ENCODE results near the gene NEURL4. TPM values are rescaled to one million over a fixed set of nuclear protein-coding genes. Genes with fewer than 3 reads are reported as not detected.
"Not testable (repeated sequence)": the region's sequence is repeated elsewhere in the genome, so short reads cannot be mapped to it uniquely, and the experiment has no call there.

NEURL4 gene
- 22.1 TPM for polyA plus RNA-seq (2013, experiment 1 of 2)
- polyA plus RNA-seq (2013, experiment 2 of 2): 17.0 TPM

- WGBS, 2 experiments (ENCODE audit: insufficient coverage in 2 of 2): 0% methylated on average over 28 to 34 of the region's 50 CpGs
- Histone ChIP-seq H3K9me3 (ENCODE audit: control insufficient read depth, low read length) (no peaks in the 10 kb centered on the region), H3K4me3 (ENCODE audit: extremely low read depth, insufficient read depth, low read length, poor library complexity, severe bottlenecking) (peak within 1 kb of the TSS; percentile 88)
Measured at GRCh38 chr17:7328840-7329373, at the start of gene NEURL4. Gene NEURL4, minus strand, starts transcription at chr17:7329335. Its CDS starts 23 bp downstream, at chr17:7329312.

GRCh38 chr17:7374353-7374752 is 45.2 kb upstream of the NEURL4 start:
- WGBS, 2 experiments (ENCODE audit: insufficient coverage in 2 of 2): 85 to 93% methylated on average over 2 of the region's 2 CpGs
- H3K36me3 ChIP-seq (ENCODE audit: control insufficient read depth, insufficient read depth, low read length): no peaks in the 10 kb centered on the region
- no peak overlapping the region for H3K4me3 ChIP-seq (ENCODE audit: extremely low read depth, insufficient read depth, low read length, poor library complexity, severe bottlenecking)
- H3K27ac ChIP-seq (ENCODE audit: low read depth, low read length, severe bottlenecking): no peak overlapping the region
- no peaks in the 10 kb centered on the region for H3K4me1 ChIP-seq (ENCODE audit: control insufficient read depth, insufficient read depth, low read length, poor library complexity, severe bottlenecking)
- peaks cover 4% of the 10 kb centered on the region for H3K9me3 ChIP-seq (ENCODE audit: control insufficient read depth, low read length)

More at GRCh38 chr17:7328840-7329373, at the start of gene NEURL4:
- no peaks in the 10 kb centered on the region for H3K4me1 ChIP-seq (ENCODE audit: control insufficient read depth, insufficient read depth, low read length, poor library complexity, severe bottlenecking)
- H3K27ac ChIP-seq (ENCODE audit: low read depth, low read length, severe bottlenecking): peak within 1 kb of the TSS; percentile 89
- H3K36me3 ChIP-seq (ENCODE audit: control insufficient read depth, insufficient read depth, low read length): peaks cover 29% of the 10 kb centered on the region

GRCh38 chr17:7370853-7371252 is 41.7 kb upstream of the NEURL4 start:
- 92 to 93% methylated on average over 2 to 3 of the region's 4 CpGs for WGBS, 2 experiments (ENCODE audit: insufficient coverage in 2 of 2)
- Histone ChIP-seq H3K4me1 (ENCODE audit: control insufficient read depth, insufficient read depth, low read length, poor library complexity, severe bottlenecking) (no peaks in the 10 kb centered on the region), H3K36me3 (ENCODE audit: control insufficient read depth, insufficient read depth, low read length) (no peaks in the 10 kb centered on the region), H3K4me3 (ENCODE audit: extremely low read depth, insufficient read depth, low read length, poor library complexity, severe bottlenecking) (no peak overlapping the region), H3K9me3 (ENCODE audit: control insufficient read depth, low read length) (no peaks in the 10 kb centered on the region), H3K27ac (ENCODE audit: low read depth, low read length, severe bottlenecking) (no peak overlapping the region)

- WGBS, 2 experiments (ENCODE audit: insufficient coverage in 2 of 2): 80 to 90% methylated on average over 4 to 5 of the region's 5 CpGs
- H3K4me3 ChIP-seq (ENCODE audit: extremely low read depth, insufficient read depth, low read length, poor library complexity, severe bottlenecking): no peak overlapping the region
- H3K27ac ChIP-seq (ENCODE audit: low read depth, low read length, severe bottlenecking): no peak overlapping the region
- H3K9me3 ChIP-seq (ENCODE audit: control insufficient read depth, low read length): no peaks in the 10 kb centered on the region
- H3K4me1 ChIP-seq (ENCODE audit: control insufficient read depth, insufficient read depth, low read length, poor library complexity, severe bottlenecking): no peaks in the 10 kb centered on the region
- H3K36me3 ChIP-seq (ENCODE audit: control insufficient read depth, insufficient read depth, low read length): no peaks in the 10 kb centered on the region
Measured at GRCh38 chr17:7369825-7370224, 40.7 kb upstream of the NEURL4 start.

GRCh38 chr17:7368599-7368994 is 39.5 kb upstream of the NEURL4 start:
- H3K4me3 ChIP-seq (ENCODE audit: extremely low read depth, insufficient read depth, low read length, poor library complexity, severe bottlenecking); H3K4me1 ChIP-seq (ENCODE audit: control insufficient read depth, insufficient read depth, low read length, poor library complexity, severe bottlenecking); H3K9me3 ChIP-seq (ENCODE audit: control insufficient read depth, low read length); H3K27ac ChIP-seq (ENCODE audit: low read depth, low read length, severe bottlenecking); H3K36me3 ChIP-seq (ENCODE audit: control insufficient read depth, insufficient read depth, low read length): not testable (repeated sequence)
- 89 to 96% methylated on average over 5 of the region's 5 CpGs for WGBS, 2 experiments (ENCODE audit: insufficient coverage in 2 of 2)

GRCh38 chr17:7367918-7368598 is 38.9 kb upstream of the NEURL4 start:
- no peak overlapping the region for H3K27ac ChIP-seq (ENCODE audit: low read depth, low read length, severe bottlenecking)
- H3K4me1 ChIP-seq (ENCODE audit: control insufficient read depth, insufficient read depth, low read length, poor library complexity, severe bottlenecking): peaks cover 4% of the 10 kb centered on the region
- H3K9me3 ChIP-seq (ENCODE audit: control insufficient read depth, low read length): no peaks in the 10 kb centered on the region
- H3K36me3 ChIP-seq (ENCODE audit: control insufficient read depth, insufficient read depth, low read length): no peaks in the 10 kb centered on the region
- no peak overlapping the region for H3K4me3 ChIP-seq (ENCODE audit: extremely low read depth, insufficient read depth, low read length, poor library complexity, severe bottlenecking)
- 57 to 78% methylated on average over 1 of the region's 13 CpGs for WGBS, 2 experiments (ENCODE audit: insufficient coverage in 2 of 2)

GRCh38 chr17:7367083-7367482 is 37.9 kb upstream of the NEURL4 start:
- 76% methylated on average over 4 of the region's 8 CpGs; no CpG with 5 or more reads in 1 of the 2 experiments for WGBS, 2 experiments (ENCODE audit: insufficient coverage in 2 of 2)
- no peak overlapping the region for H3K4me3 ChIP-seq (ENCODE audit: extremely low read depth, insufficient read depth, low read length, poor library complexity, severe bottlenecking)

GRCh38 chr17:7365963-7366362 is 36.8 kb upstream of the NEURL4 start:
- H3K9me3 ChIP-seq (ENCODE audit: control insufficient read depth, low read length); H3K27ac ChIP-seq (ENCODE audit: low read depth, low read length, severe bottlenecking); H3K4me3 ChIP-seq (ENCODE audit: extremely low read depth, insufficient read depth, low read length, poor library complexity, severe bottlenecking); H3K36me3 ChIP-seq (ENCODE audit: control insufficient read depth, insufficient read depth, low read length); H3K4me1 ChIP-seq (ENCODE audit: control insufficient read depth, insufficient read depth, low read length, poor library complexity, severe bottlenecking): not testable (repeated sequence)
- 86% methylated on average over 1 of the region's 7 CpGs; no CpG with 5 or more reads in 1 of the 2 experiments for WGBS, 2 experiments (ENCODE audit: insufficient coverage in 2 of 2)

More at GRCh38 chr17:7367083-7367482, 37.9 kb upstream of the NEURL4 start:
- no peaks in the 10 kb centered on the region for H3K9me3 ChIP-seq (ENCODE audit: control insufficient read depth, low read length)
- H3K4me1 ChIP-seq (ENCODE audit: control insufficient read depth, insufficient read depth, low read length, poor library complexity, severe bottlenecking): peaks cover 4% of the 10 kb centered on the region
- no peaks in the 10 kb centered on the region for H3K36me3 ChIP-seq (ENCODE audit: control insufficient read depth, insufficient read depth, low read length)
- no peak overlapping the region for H3K27ac ChIP-seq (ENCODE audit: low read depth, low read length, severe bottlenecking)

GRCh38 chr17:7363311-7363710 is 34.2 kb upstream of the NEURL4 start:
- no peaks in the 10 kb centered on the region for H3K9me3 ChIP-seq (ENCODE audit: control insufficient read depth, low read length)
- H3K4me1 ChIP-seq (ENCODE audit: control insufficient read depth, insufficient read depth, low read length, poor library complexity, severe bottlenecking): peaks cover 4% of the 10 kb centered on the region
- H3K27ac ChIP-seq (ENCODE audit: low read depth, low read length, severe bottlenecking): no peak overlapping the region
- WGBS, 2 experiments (ENCODE audit: insufficient coverage in 2 of 2): 93 to 98% methylated on average over 6 of the region's 6 CpGs
- H3K36me3 ChIP-seq (ENCODE audit: control insufficient read depth, insufficient read depth, low read length): no peaks in the 10 kb centered on the region
- no peak overlapping the region for H3K4me3 ChIP-seq (ENCODE audit: extremely low read depth, insufficient read depth, low read length, poor library complexity, severe bottlenecking)

GRCh38 chr17:7361906-7362305 is 32.8 kb upstream of the NEURL4 start:
- Histone ChIP-seq H3K4me3 (ENCODE audit: extremely low read depth, insufficient read depth, low read length, poor library complexity, severe bottlenecking) (no peak overlapping the region), H3K9me3 (ENCODE audit: control insufficient read depth, low read length) (no peaks in the 10 kb centered on the region), H3K27ac (ENCODE audit: low read depth, low read length, severe bottlenecking) (no peak overlapping the region), H3K36me3 (ENCODE audit: control insufficient read depth, insufficient read depth, low read length) (no peaks in the 10 kb centered on the region), H3K4me1 (ENCODE audit: control insufficient read depth, insufficient read depth, low read length, poor library complexity, severe bottlenecking) (peaks cover 4% of the 10 kb centered on the region)
- 96 to 100% methylated on average over 1 to 3 of the region's 3 CpGs for WGBS, 2 experiments (ENCODE audit: insufficient coverage in 2 of 2)

GRCh38 chr17:7357381-7357780 is 28.2 kb upstream of the NEURL4 start:
- H3K4me1 ChIP-seq (ENCODE audit: control insufficient read depth, insufficient read depth, low read length, poor library complexity, severe bottlenecking): peaks cover 23% of the 10 kb centered on the region
- no peaks in the 10 kb centered on the region for H3K36me3 ChIP-seq (ENCODE audit: control insufficient read depth, insufficient read depth, low read length)
- no peak overlapping the region for H3K4me3 ChIP-seq (ENCODE audit: extremely low read depth, insufficient read depth, low read length, poor library complexity, severe bottlenecking)
- no peaks in the 10 kb centered on the region for H3K9me3 ChIP-seq (ENCODE audit: control insufficient read depth, low read length)
- no peak overlapping the region for H3K27ac ChIP-seq (ENCODE audit: low read depth, low read length, severe bottlenecking)
- 88 to 100% methylated on average over 1 to 2 of the region's 2 CpGs for WGBS, 2 experiments (ENCODE audit: insufficient coverage in 2 of 2)
